HepG2 (cell line): ENCODE results near the gene NUDCD3. TPM values are rescaled to one million over a fixed set of nuclear protein-coding genes. Genes with fewer than 3 reads are reported as not detected.

Experiments used
- BRF2 ChIP-seq: sonication (generic); formaldehyde crosslinking; IDR thresholded peaks from 2 replicates; pipeline ENCODE4 v1.8.1; 2022; ENCODE audit warnings: mild to moderate bottlenecking, missing genetic modification reagents
- CBX5 ChIP-seq: sonication (generic); formaldehyde crosslinking; IDR thresholded peaks from 2 replicates; pipeline ENCODE4 v1.4.0; 2020; ENCODE audit warnings: missing genetic modification reagents, borderline replicate concordance
- EED ChIP-seq: sonication (generic); formaldehyde crosslinking; IDR thresholded peaks from 2 replicates; pipeline ENCODE4 v1.5.0; 2020; ENCODE audit warnings: mild to moderate bottlenecking, missing genetic modification reagents
- ETS1 ChIP-seq: sonication (generic); formaldehyde crosslinking; IDR thresholded peaks from 2 replicates; pipeline ENCODE4 v1.4.0; 2020; ENCODE audit warnings: missing genetic modification reagents
- FOSL2 ChIP-seq: sonication (generic); formaldehyde crosslinking; IDR thresholded peaks from 2 replicates; pipeline ENCODE4 v1.4.0; 2020; ENCODE audit warnings: missing genetic modification reagents
- HES4 ChIP-seq: sonication (generic); formaldehyde crosslinking; IDR thresholded peaks from 2 replicates; pipeline ENCODE4 v1.9.0; 2021; ENCODE audit warnings: mild to moderate bottlenecking, missing genetic modification reagents, borderline replicate concordance
- KDM2A ChIP-seq: sonication (generic); formaldehyde crosslinking; IDR thresholded peaks from 2 replicates; pipeline ENCODE4 v1.4.0; 2020; ENCODE audit warnings: low read depth, missing genetic modification reagents, borderline replicate concordance
- RNF2 ChIP-seq: fragments of 450-650 bp; conservative IDR thresholded peaks from 2 replicates; pipeline ENCODE4 v1.6.1; 2016; ENCODE audit warnings: low read depth
- ZFP91 ChIP-seq: sonication (generic); formaldehyde crosslinking; IDR thresholded peaks from 2 replicates; pipeline ENCODE4 v1.9.0; 2022; ENCODE audit warnings: missing genetic modification reagents, mild to moderate bottlenecking, borderline replicate concordance
- ZMYM3 ChIP-seq: sonication (generic); formaldehyde crosslinking; IDR thresholded peaks from 2 replicates; pipeline ENCODE4 v1.5.1; 2020; ENCODE audit warnings: mild to moderate bottlenecking, missing genetic modification reagents
- ZNF276 ChIP-seq: sonication (generic); formaldehyde crosslinking; IDR thresholded peaks from 2 replicates; pipeline ENCODE4 v1.4.0; 2020; ENCODE audit warnings: mild to moderate bottlenecking, low read depth, missing genetic modification reagents
- ZNF367 ChIP-seq: sonication (generic); formaldehyde crosslinking; IDR thresholded peaks from 2 replicates; pipeline ENCODE4 v1.4.0; 2020; ENCODE audit warnings: missing genetic modification reagents, borderline replicate concordance
- ZNF460 ChIP-seq: sonication (generic); formaldehyde crosslinking; IDR thresholded peaks from 2 replicates; pipeline ENCODE4 v1.5.1; 2020; ENCODE audit warnings: missing genetic modification reagents, mild to moderate bottlenecking, borderline replicate concordance
- ZNF687 ChIP-seq: sonication (generic); formaldehyde crosslinking; IDR thresholded peaks from 2 replicates; pipeline ENCODE4 v1.5.1; 2020; ENCODE audit warnings: mild to moderate bottlenecking, missing genetic modification reagents, moderate library complexity
- polyA plus RNA-seq, 8 experiments: library from polyadenylated mRNA; depleted of rRNA in 3 of 8; stranded (reverse) in 7 of 8; unstranded in 1 of 8; fragments of >200 nt; fragmentation: Illumina TruSeq in 4 of 8; extraction: Trizol in 4 of 8; gene quantifications; 2 replicates each; pipeline versions ENCODE4 v1.2.1 to v1.2.3, GENCODE V29; 2011 to 2016; ENCODE audit warnings: low read depth in 4 of 8, missing spikeins in 1 of 8, mixed read lengths in 1 of 8; ENCODE audit not compliant: insufficient read depth in 1 of 8
- total RNA-seq, 5 experiments: library from RNA; depleted of rRNA; stranded (reverse); fragments of >200 nt; fragmentation: Illumina TruSeq; extraction: Trizol; gene quantifications; 2 replicates each; pipeline ENCODE4 v1.2.3, GENCODE V29; 2016; ENCODE audit warnings: low read depth in 1 of 5

NUDCD3 gene
- total and polyA plus RNA-seq, 2 of the 13 experiments (the other 11 are each of a cell fraction or from before 2014, with no cell fraction given) = 20.8 to 49.9 TPM

- TF ChIP-seq ZNF276 (CRISPR knock-in tag) = no peak
- peak; percentile 97 for TF ChIP-seq KDM2A (CRISPR knock-in tag)
- TF ChIP-seq ZFP91 = peak; percentile 91
- peak; percentile 97 for TF ChIP-seq ZNF687
- TF ChIP-seq FOSL2 (CRISPR knock-in tag) = peak; percentile 18; the same call in 1 of the 2 replicates
- TF ChIP-seq HES4 (CRISPR knock-in tag) = peak; percentile 85
- no peak for TF ChIP-seq ZNF460 (CRISPR knock-in tag)
- TF ChIP-seq CBX5 (CRISPR knock-in tag) = peak; percentile 76
- no peak for TF ChIP-seq ZMYM3 (CRISPR knock-in tag)
- TF ChIP-seq BRF2 = peak; percentile 65; the same call in 1 of the 2 replicates
- no peak for TF ChIP-seq ETS1 (CRISPR knock-in tag)
- no peak; the same call in 1 of the 2 replicates for TF ChIP-seq RNF2
- peak; percentile 93 for TF ChIP-seq EED (CRISPR knock-in tag)
- no peak for TF ChIP-seq ZNF367
Observed at GRCh38 chr7:44490351-44491200, at the start of gene NUDCD3 (continued).
